UCSD-AML1 (cell line): ENCODE measurements around the gene SPRR2A.
"Not testable (repeated sequence)": the region's sequence is repeated elsewhere in the genome, so short reads cannot be mapped to it uniquely, and the experiment has no call there.

Source experiments
- DNase-seq: peaks from one replicate; lab custom pipeline; 2025; ENCODE audit not compliant: unreplicated experiment; lab: John Stamatoyannopoulos, UW

Gene SPRR2A

GRCh38 chr1:153025797-153026196 lies 31.5 kb downstream of the SPRR2A start:
- DNase-seq = no peak

DNA sequence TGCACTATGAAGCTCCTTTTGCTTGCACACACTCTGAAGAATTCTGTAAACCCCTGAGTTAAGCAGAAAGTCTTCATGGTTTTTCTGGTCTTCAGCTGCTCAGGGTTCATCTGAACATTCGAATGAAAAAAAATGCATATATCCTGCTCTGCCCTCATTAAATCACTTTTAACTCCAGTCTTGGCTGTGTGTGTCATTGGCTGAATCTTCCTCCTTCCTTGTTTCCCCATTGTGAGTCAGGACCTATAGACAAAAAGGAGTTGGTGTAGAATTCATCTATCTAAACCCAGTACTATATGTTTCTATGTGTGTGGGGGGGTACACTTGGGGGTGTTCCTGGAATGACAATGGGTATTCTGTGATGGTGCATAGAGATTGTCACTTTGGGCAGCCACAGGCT lies 32.9 kb downstream of the SPRR2A start:
- no peak for DNase-seq

GRCh38 chr1:153023109-153023508 lies 34.2 kb downstream of the SPRR2A start:
- DNase-seq = no peak

- DNase-seq = not testable (repeated sequence)
Observed at GRCh38 chr1:153022340-153022739, 35.0 kb downstream of the SPRR2A start.

DNA sequence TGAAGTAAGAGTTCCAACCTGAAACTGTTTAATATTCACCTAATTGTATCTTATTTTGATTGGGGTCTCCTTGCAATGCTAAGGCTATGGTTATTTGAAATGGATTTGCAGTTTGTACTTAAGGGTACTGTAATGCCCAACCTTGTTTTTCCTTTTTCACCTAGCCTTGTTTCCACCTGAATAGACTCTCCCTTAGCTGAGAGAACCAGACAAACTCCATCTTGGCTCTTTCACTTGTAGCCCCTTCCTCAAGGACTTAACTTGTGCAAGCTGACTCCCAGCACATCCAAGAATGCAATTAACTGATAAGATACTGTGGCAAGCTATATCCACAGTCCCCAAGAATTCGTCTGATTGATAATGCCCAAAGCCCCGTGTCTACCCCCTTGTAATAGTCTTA lies 35.5 kb downstream of the SPRR2A start:
- DNase-seq = not testable (repeated sequence)

DNA sequence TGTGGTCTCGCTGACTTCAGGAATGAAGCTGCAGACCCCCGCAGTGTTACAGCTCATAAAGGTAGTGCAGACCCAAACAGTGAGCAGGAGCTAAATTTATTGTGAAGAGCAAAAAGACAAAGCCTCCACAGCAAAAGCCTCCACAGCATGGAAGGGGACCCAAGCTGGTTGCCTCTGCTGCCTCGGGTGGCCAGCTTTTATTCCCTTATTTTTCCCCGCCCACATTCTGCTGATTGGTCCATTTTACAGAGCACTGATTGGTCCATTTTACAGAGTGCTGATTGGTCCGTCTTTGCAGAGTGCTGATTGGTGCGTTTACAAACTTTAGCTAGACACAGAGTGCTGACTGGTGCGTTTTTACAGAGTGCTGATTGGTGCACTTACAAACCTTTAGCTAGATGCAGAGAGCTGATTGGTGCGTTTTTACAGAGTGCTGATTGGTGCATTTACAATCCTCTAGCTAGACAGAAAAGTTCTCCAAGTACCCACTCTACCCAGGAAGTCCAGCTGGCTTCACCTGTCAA lies 46.0 kb downstream of the SPRR2A start:
- DNase-seq = not testable (repeated sequence)
